Liver (tissue), 3 donors: Measurements from ENCODE around the gene SEMA5A.

Source experiments
- ATF3 ChIP-seq: IDR thresholded peaks from 2 replicates; pipeline ENCODE4 v1.6.1; 2016; ENCODE audit warnings: antibody characterized with exemption
- CTCF ChIP-seq: fragments of 150-350 bp; IDR thresholded peaks from 2 replicates; pipeline ENCODE4 v1.5.1; 2017; ENCODE audit warnings: improper control_type of control experiment, low read depth, low read length; ENCODE audit not compliant: missing input control
- GABPA ChIP-seq, 2 donors: IDR thresholded peaks in 1 of 2; conservative IDR thresholded peaks in 1 of 2; 2 replicates each; pipeline ENCODE4 v1.6.1; 2016; ENCODE audit warnings: antibody characterized with exemption in 2 of 2, mild to moderate bottlenecking in 1 of 2, moderate library complexity in 1 of 2
- HNF4G ChIP-seq: IDR thresholded peaks from 2 replicates; pipeline ENCODE4 v1.6.1; 2016; ENCODE audit warnings: antibody characterized with exemption
- JUND ChIP-seq, 2 donors: IDR thresholded peaks; 2 replicates each; pipeline ENCODE4 v1.6.1; 2016; ENCODE audit warnings: antibody characterized with exemption in 2 of 2
- MAX ChIP-seq: IDR thresholded peaks from 2 replicates; pipeline ENCODE4 v1.6.1; 2016; ENCODE audit warnings: antibody characterized with exemption
- RAD21 ChIP-seq, 2 donors: IDR thresholded peaks; 2 replicates each; pipeline ENCODE4 v1.6.1; 2016; ENCODE audit warnings: antibody characterized with exemption in 2 of 2, mild to moderate bottlenecking in 2 of 2
- SP1 ChIP-seq: IDR thresholded peaks from 2 replicates; pipeline ENCODE4 v1.6.1; 2018; ENCODE audit warnings: antibody characterized with exemption, mild to moderate bottlenecking
- TAF1 ChIP-seq: conservative IDR thresholded peaks from 2 replicates; pipeline ENCODE4 v1.6.1; 2016; ENCODE audit warnings: antibody characterized with exemption, mild to moderate bottlenecking
- YY1 ChIP-seq: IDR thresholded peaks from 2 replicates; pipeline ENCODE4 v1.6.1; 2016; ENCODE audit warnings: antibody characterized with exemption, mild to moderate bottlenecking
- ZBTB33 ChIP-seq: IDR thresholded peaks from 2 replicates; pipeline ENCODE4 v1.6.1; 2016; ENCODE audit warnings: antibody characterized with exemption
- donor health status: healthy.
- donor health status: healthy.

GRCh38 chr5:9187614-9188013 is 358.3 kb downstream of the SEMA5A start:
- TF ChIP-seq CTCF = no peak
- TF ChIP-seq SP1 = no peak
- no peak for TF ChIP-seq YY1
- no peak for TF ChIP-seq ZBTB33
- TF ChIP-seq ATF3 = no peak
- no peak for TF ChIP-seq RAD21 (IDR thresholded peaks at IDR 0.05)
- no peak for TF ChIP-seq HNF4G
- no peak for TF ChIP-seq GABPA (IDR thresholded peaks at IDR 0.05 in 1 of 2, conservative IDR thresholded peaks at IDR 0.05 in 1 of 2)
- TF ChIP-seq JUND (IDR thresholded peaks at IDR 0.05) = no peak
- no peak for TF ChIP-seq TAF1
- TF ChIP-seq MAX = no peak
